Gastrocnemius medialis (tissue), 4 donors: ENCODE results near the gene PLEKHB2.
A peak's percentile ranks its signal among the peaks of the same experiment; 100 is the strongest.

Experiments used
- CTCF ChIP-seq, 5 experiments: fragments of 450-650 bp in 3 of 5; fragments of 200-600 bp in 2 of 5; sonication (generic) in 2 of 5; IDR thresholded peaks in 4 of 5; conservative IDR thresholded peaks in 1 of 5; 1 replicate in 4 of 5; 2 replicates in 1 of 5; pipeline ENCODE4 v1.5.1; 2016 to 2019; ENCODE audit warnings: antibody characterized with exemption in 5 of 5, mild to moderate bottlenecking in 3 of 5, moderate library complexity in 3 of 5
- POLR2A ChIP-seq, 2 donors: fragments of 450-650 bp; IDR thresholded peaks; one replicate each; pipeline ENCODE4 v1.6.1; 2017; ENCODE audit warnings: antibody characterized with exemption in 2 of 2, mild to moderate bottlenecking in 2 of 2, moderate library complexity in 2 of 2

GRCh38 chr2:131093006-131093695, 12.0 kb upstream of the PLEKHB2 start, which contains the start of gene FAM168B:
- TF ChIP-seq CTCF (IDR thresholded peaks at IDR 0.05 in 4 of 5, conservative IDR thresholded peaks at IDR 0.05 in 1 of 5) (peak in 3 of 5 experiments; percentile 10 to 26 (median 22)), POLR2A (IDR thresholded peaks at IDR 0.05) (peak; percentile 99 to 100)
